ENCODE measurements around the gene DCC.

GRCh38 chr18:52738946-52739345 lies 398.9 kb downstream of the DCC start:
- no peak for TF ChIP-seq POLR2A (IDR thresholded peaks at IDR 0.05; ENCODE audit: low read length)
- no peak for TF ChIP-seq GATA1 (IDR thresholded peaks at IDR 0.05; ENCODE audit: low read depth, low read length)
